Astrocyte (in vitro differentiated cells and primary cell): ENCODE measurements around the gene CDK5RAP2. TPM values are rescaled to one million over a fixed set of nuclear protein-coding genes. Genes with fewer than 3 reads are reported as not detected.
A peak's percentile ranks its signal among the peaks of the same experiment; 100 is the strongest.

ENCODE experiments used
- DNase-seq: peaks from one replicate; pipeline ENCODE4 v3.0.0-alpha.2; 2010; ENCODE audit warnings: low read depth
- FAIRE-seq: peaks from 2 replicates; lab custom pipeline; 2011; peaks lifted over from hg19 to GRCh38; lab: Jason Lieb, UNC
- H2AFZ ChIP-seq: 2 replicates; pipeline ENCODE4 v1.6.0; 2012; ENCODE audit warnings: low read depth, low read length, inconsistent platforms
- H3K27ac ChIP-seq: 2 replicates; pipeline ENCODE4 v1.5.1; 2011; ENCODE audit warnings: low read depth, low read length, inconsistent platforms
- H3K27me3 ChIP-seq: 2 replicates; pipeline ENCODE4 v1.6.0; 2011; ENCODE audit warnings: low read length, inconsistent platforms; ENCODE audit not compliant: insufficient read depth
- H3K36me3 ChIP-seq: 2 replicates; pipeline ENCODE4 v1.5.1; 2011; ENCODE audit warnings: low read length, inconsistent platforms; ENCODE audit not compliant: insufficient read depth
- H3K4me1 ChIP-seq: 2 replicates; pipeline ENCODE4 v1.5.1; 2011; ENCODE audit warnings: low read length, inconsistent platforms; ENCODE audit not compliant: insufficient read depth
- H3K4me2 ChIP-seq: 2 replicates; pipeline ENCODE4 v1.6.0; 2012; ENCODE audit warnings: low read length, inconsistent platforms
- H3K4me3 ChIP-seq: 2 replicates; pipeline ENCODE4 v1.5.1; 2011; ENCODE audit warnings: low read depth, mild to moderate bottlenecking, low read length, inconsistent platforms; ENCODE audit not compliant: insufficient read depth
- H3K79me2 ChIP-seq: 2 replicates; pipeline ENCODE4 v1.6.0; 2012; ENCODE audit warnings: mild to moderate bottlenecking, low read length, inconsistent platforms; ENCODE audit not compliant: insufficient read depth
- H3K9ac ChIP-seq: 2 replicates; pipeline ENCODE4 v1.6.0; 2012; ENCODE audit warnings: mild to moderate bottlenecking, low read length, inconsistent platforms
- H3K9me3 ChIP-seq: 2 replicates; pipeline ENCODE4 v1.5.1; 2012; ENCODE audit warnings: low read depth, mild to moderate bottlenecking, low read length, inconsistent platforms; ENCODE audit not compliant: insufficient read depth
- H4K20me1 ChIP-seq: 2 replicates; pipeline ENCODE4 v1.6.0; 2012; ENCODE audit warnings: low read length, inconsistent platforms; ENCODE audit not compliant: insufficient read depth
- H3K27ac Mint-ChIP-seq: one replicate; pipeline ENCODE4 v1.8.0; 2021; ENCODE audit warnings: mild to moderate bottlenecking, mixed read lengths; ENCODE audit not compliant: unreplicated experiment
- H3K27me3 Mint-ChIP-seq: one replicate; pipeline ENCODE4 v1.8.0; 2021; ENCODE audit warnings: low read depth, mixed read lengths; ENCODE audit not compliant: unreplicated experiment
- H3K36me3 Mint-ChIP-seq: one replicate; pipeline ENCODE4 v1.8.0; 2021; ENCODE audit warnings: low read depth, mixed read lengths; ENCODE audit not compliant: unreplicated experiment
- H3K4me1 Mint-ChIP-seq: one replicate; pipeline ENCODE4 v1.8.0; 2021; ENCODE audit warnings: low read depth, mixed read lengths; ENCODE audit not compliant: unreplicated experiment
- H3K4me3 Mint-ChIP-seq: one replicate; pipeline ENCODE4 v1.8.0; 2021; ENCODE audit warnings: mild to moderate bottlenecking, moderate library complexity, mixed read lengths; ENCODE audit not compliant: unreplicated experiment
- H3K9me3 Mint-ChIP-seq: one replicate; pipeline ENCODE4 v1.8.0; 2021; ENCODE audit warnings: mild to moderate bottlenecking, mixed read lengths; ENCODE audit not compliant: unreplicated experiment
- EZH2 ChIP-seq: IDR thresholded peaks from 2 replicates; pipeline ENCODE4 v1.6.1; 2012; ENCODE audit warnings: mild to moderate bottlenecking, low read length, inconsistent platforms; ENCODE audit not compliant: insufficient read depth
- total RNA-seq: library from RNA; stranded (reverse); gene quantifications from 2 replicates; pipeline ENCODE4 v1.2.1, GENCODE V29; 2021
- TF ChIP-seq, protein P1 (sequence below): IDR thresholded peaks from 2 replicates; pipeline ENCODE4 v1.5.1; 2011; ENCODE audit warnings: low read depth, mild to moderate bottlenecking, inconsistent platforms, low read length, moderate library complexity; ENCODE audit not compliant: insufficient read depth

Gene CDK5RAP2
- total RNA-seq, 1 donor from 2014 or later, result 36.3 TPM

DNA sequence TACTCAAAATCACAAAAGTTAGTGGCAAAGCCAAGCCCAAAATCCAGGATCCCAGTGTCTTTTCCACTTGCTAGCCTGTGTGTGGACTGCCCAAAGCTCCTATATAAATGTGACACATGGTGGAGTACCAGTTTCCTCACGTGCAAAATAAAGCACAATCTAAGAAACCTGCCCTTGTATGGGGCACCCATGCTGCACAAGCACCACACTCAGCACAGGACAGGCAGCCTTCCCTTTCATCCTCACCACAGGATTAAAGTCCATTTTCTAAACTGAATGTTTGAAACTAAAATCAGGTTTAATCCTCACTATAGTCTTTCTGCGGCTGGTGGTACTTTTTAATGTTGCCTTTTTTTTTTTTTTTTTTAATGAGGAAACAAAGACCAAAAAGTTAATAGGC lies 5.5 kb downstream of the CDK5RAP2 start:
- no peaks in the 10 kb centered on the region for H3K27me3 ChIP-seq
- Mint-ChIP-seq H3K4me1 (peaks cover 2% of the 10 kb centered on the region), H3K4me3 (no peak overlapping the region), H3K36me3 (peaks cover under 1% of the 10 kb centered on the region), H3K27me3 (no peaks in the 10 kb centered on the region), H3K27ac (no peak overlapping the region), H3K9me3 (no peaks in the 10 kb centered on the region)
- DNase-seq (no peak), FAIRE-seq (no peak)
- H3K9me3 ChIP-seq, result no peaks in the 10 kb centered on the region
- H3K4me2 ChIP-seq, result no peak overlapping the region
- H2AFZ ChIP-seq, result no peak overlapping the region
- peaks cover 8% of the 10 kb centered on the region for H4K20me1 ChIP-seq
- no peaks in the 10 kb centered on the region for H3K36me3 ChIP-seq
- no peak overlapping the region for H3K4me3 ChIP-seq
- peaks cover 77% of the 10 kb centered on the region for H3K79me2 ChIP-seq
- H3K9ac ChIP-seq, result no peak overlapping the region
- H3K27ac ChIP-seq, result no peak overlapping the region
- TF ChIP-seq, protein P1, sequence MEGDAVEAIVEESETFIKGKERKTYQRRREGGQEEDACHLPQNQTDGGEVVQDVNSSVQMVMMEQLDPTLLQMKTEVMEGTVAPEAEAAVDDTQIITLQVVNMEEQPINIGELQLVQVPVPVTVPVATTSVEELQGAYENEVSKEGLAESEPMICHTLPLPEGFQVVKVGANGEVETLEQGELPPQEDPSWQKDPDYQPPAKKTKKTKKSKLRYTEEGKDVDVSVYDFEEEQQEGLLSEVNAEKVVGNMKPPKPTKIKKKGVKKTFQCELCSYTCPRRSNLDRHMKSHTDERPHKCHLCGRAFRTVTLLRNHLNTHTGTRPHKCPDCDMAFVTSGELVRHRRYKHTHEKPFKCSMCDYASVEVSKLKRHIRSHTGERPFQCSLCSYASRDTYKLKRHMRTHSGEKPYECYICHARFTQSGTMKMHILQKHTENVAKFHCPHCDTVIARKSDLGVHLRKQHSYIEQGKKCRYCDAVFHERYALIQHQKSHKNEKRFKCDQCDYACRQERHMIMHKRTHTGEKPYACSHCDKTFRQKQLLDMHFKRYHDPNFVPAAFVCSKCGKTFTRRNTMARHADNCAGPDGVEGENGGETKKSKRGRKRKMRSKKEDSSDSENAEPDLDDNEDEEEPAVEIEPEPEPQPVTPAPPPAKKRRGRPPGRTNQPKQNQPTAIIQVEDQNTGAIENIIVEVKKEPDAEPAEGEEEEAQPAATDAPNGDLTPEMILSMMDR, result no peak
- TF ChIP-seq EZH2, result no peak
- H3K4me1 ChIP-seq, result peaks cover 24% of the 10 kb centered on the region

DNA sequence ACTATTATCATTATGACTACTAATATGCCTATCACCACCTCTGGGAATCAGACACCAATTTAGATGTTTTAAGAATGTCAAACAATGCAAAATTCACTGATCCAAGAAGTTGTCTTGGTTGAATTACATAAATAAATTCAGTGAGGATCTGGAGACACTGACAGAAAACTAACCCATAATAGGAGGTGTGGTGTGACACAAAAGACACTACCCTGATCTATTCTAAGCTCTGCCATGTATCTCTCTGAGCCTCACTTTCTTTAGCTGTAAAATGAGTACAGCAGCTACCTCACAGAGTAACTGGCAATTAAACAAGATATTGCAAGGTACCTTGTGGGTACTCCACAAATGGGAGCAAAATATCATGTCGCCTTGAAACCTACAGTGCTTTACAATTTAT lies 7.5 kb downstream of the CDK5RAP2 start:
- Mint-ChIP-seq H3K4me3 (no peak overlapping the region), H3K27me3 (no peaks in the 10 kb centered on the region), H3K4me1 (peaks cover 2% of the 10 kb centered on the region), H3K36me3 (peaks cover 5% of the 10 kb centered on the region), H3K9me3 (no peaks in the 10 kb centered on the region), H3K27ac (no peak overlapping the region)
- H2AFZ ChIP-seq, result no peak overlapping the region
- no peak overlapping the region for H3K27ac ChIP-seq
- peaks cover 8% of the 10 kb centered on the region for H4K20me1 ChIP-seq
- no peak overlapping the region for H3K9ac ChIP-seq
- H3K27me3 ChIP-seq, result no peaks in the 10 kb centered on the region
- FAIRE-seq, result no peak
- no peak overlapping the region for H3K4me3 ChIP-seq
- H3K79me2 ChIP-seq, result peaks cover 57% of the 10 kb centered on the region
- DNase-seq, result no peak
- H3K9me3 ChIP-seq, result no peaks in the 10 kb centered on the region
- H3K4me2 ChIP-seq, result no peak overlapping the region
- no peak for TF ChIP-seq EZH2
- TF ChIP-seq, protein P1, result no peak
- H3K36me3 ChIP-seq, result peaks cover 16% of the 10 kb centered on the region
- peaks cover 16% of the 10 kb centered on the region for H3K4me1 ChIP-seq

DNA sequence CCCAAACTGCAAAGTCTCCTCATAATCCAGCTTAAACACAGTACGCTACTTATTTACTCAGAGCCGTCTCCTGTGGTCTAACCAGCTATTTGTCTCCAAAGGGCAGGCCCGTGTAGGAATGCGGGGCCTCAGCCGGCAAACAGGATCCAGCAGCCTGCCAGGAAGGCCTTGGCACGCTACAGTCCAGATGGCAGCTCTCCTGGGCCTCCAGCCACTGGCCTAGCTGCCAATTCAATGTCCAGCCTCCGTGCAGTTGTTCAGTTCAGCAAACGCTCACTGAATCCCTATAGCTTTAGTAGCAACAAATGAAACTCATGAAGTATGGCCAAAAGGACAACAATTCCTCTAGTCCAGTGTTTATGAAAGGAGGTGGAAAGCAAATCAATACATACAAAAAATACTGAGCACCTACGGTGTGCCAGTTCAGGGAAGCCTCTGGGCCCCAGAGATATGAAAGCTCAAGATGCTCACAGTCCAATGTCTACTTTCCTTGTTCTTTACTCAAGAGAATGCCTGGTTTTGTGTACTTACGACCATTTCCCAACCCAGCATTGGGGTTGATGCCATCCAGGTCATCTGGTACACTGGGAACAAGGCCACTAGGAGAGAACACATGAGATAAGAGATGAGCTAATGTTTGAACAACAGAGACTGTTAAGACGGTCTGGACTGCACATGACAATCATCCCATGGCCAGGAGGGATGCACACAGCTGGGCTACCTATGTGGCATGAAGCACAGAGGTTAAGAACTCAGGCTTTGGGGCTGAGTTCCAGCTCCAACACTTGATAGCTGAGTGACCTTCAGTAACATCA lies 8.3 kb downstream of the CDK5RAP2 start:
- no peaks in the 10 kb centered on the region for H3K27me3 Mint-ChIP-seq
- H3K36me3 Mint-ChIP-seq, result peaks cover 5% of the 10 kb centered on the region
- H3K4me2 ChIP-seq, result peak overlapping the region; percentile 43
- FAIRE-seq, result no peak
- no peak for TF ChIP-seq EZH2
- TF ChIP-seq, protein P1, result no peak
- no peaks in the 10 kb centered on the region for H3K9me3 ChIP-seq
- H2AFZ ChIP-seq, result peak overlapping the region; percentile 1
- peaks cover 2% of the 10 kb centered on the region for H3K4me1 Mint-ChIP-seq
- no peak overlapping the region for H3K4me3 Mint-ChIP-seq
- H3K27me3 ChIP-seq, result no peaks in the 10 kb centered on the region
- H3K4me3 ChIP-seq, result no peak overlapping the region
- peaks cover 16% of the 10 kb centered on the region for H3K4me1 ChIP-seq
- no peak overlapping the region for H3K9ac ChIP-seq
- no peak overlapping the region for H3K27ac Mint-ChIP-seq
- peak; percentile 91 for DNase-seq
- peaks cover 17% of the 10 kb centered on the region for H3K36me3 ChIP-seq
- peaks cover 8% of the 10 kb centered on the region for H4K20me1 ChIP-seq
- peaks cover 49% of the 10 kb centered on the region for H3K79me2 ChIP-seq
- H3K27ac ChIP-seq, result peak overlapping the region; percentile 41
- H3K9me3 Mint-ChIP-seq, result no peaks in the 10 kb centered on the region
